IPS DF 4.7 (cell line): ENCODE measurements around the gene ASZ1.
"Not testable (repeated sequence)": the region's sequence is repeated elsewhere in the genome, so short reads cannot be mapped to it uniquely, and the experiment has no call there.

ENCODE experiments used
- DNase-seq: peaks from one replicate; pipeline ENCODE4 v3.0.0-alpha.2; 2013; ENCODE audit warnings: low spot score; ENCODE audit errors: extremely low read depth

ASZ1 gene, protein sequence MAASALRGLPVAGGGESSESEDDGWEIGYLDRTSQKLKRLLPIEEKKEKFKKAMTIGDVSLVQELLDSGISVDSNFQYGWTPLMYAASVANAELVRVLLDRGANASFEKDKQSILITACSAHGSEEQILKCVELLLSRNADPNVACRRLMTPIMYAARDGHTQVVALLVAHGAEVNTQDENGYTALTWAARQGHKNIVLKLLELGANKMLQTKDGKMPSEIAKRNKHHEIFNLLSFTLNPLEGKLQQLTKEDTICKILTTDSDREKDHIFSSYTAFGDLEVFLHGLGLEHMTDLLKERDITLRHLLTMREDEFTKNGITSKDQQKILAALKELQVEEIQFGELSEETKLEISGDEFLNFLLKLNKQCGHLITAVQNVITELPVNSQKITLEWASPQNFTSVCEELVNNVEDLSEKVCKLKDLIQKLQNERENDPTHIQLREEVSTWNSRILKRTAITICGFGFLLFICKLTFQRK

DNA sequence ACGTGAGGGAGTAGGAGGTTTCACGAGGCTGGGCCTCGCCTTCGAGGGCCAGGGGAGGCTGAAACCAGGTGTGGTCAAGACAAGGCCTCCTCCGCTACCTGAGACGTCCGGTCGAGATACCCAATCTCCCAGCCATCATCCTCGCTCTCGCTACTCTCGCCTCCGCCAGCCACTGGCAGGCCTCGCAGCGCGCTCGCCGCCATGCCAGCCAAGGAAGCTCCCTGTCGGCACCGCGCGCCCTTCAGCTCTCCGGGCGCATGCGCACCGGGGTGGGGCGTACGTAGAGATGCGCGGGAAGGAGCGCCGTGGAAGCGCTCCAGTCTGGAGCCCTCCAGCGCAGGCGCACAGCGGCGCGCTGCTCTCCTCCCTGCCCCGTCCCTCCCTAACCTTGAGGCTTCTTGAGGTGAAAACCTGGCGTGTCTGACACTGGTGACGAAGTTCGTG, at the start of gene ASZ1:
Gene ASZ1 (minus strand): TSS at position 236 of the 444 bp plus-strand sequence. CDS start 33 bp downstream, at position 203.
- DNase-seq: no peak

DNA sequence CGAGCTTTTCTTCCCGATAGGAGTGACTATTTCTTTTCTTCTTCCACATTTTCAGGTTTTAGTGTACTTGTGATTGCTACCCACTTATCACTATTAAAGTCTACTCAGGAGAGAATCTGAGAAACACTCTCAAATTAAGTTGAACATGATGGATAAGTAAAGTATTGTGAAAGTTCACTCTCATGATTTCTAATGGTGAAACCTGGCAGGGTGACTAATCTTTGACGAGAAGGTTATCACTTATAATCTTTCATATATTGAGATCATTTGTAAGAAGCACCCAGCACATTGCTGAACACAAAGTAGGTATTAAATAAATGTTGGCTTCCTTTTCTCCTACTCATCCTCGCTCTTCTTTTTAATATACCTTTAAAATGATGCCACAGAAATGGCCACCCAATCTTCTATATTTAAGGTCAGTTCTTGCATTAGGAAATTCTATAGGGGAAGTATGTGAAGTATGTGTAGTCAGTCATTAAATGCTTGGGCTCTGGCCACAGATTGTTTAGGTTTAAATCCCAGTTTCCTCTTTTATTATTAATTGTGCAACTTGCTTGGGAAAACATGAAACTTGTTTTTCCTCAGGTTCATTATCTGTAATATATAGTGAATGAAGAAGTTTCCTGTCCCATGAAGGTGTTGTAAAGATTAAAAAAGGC, 49.4 kb upstream of the ASZ1 start:
- DNase-seq: no peak

DNA sequence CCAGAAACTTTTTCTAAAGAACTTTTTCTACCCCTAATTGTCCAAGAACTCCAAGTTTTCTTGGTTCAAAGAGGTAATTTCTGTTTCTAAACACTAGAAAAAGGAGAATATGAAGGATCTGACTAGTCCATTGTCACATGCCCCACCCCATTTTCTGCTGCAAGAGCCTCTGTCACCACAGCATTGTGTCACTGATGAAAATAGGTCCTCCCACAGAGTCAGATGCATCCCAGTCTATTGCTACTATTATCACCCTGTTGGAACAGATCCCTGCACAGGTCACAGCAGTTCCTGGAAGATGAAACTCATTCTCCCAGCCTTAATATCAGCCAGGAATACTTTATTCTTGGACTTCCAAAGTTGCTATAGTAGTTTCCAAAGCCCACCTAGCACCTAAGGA, 45.0 kb upstream of the ASZ1 start:
- no peak for DNase-seq

DNA sequence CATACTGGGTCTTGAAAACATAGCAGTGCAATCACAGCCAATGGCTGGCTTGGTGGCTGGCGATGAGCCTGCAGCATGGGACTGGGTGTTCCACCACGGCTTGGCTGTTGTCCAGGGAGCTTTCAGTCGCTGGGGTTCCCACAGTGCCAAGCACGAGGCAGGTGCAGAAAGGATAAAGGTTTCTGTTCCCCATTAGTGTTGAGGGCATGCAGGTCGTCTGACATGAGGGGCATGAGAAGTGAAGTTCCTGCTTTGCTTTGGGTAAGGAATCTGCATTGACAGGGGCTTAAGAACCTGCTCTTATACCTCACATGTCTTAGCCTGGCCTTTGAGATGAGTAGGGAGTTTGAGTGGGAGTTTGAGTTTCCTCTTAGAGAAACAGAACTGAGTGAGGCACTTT, 43.5 kb upstream of the ASZ1 start:
- DNase-seq: no peak

DNA sequence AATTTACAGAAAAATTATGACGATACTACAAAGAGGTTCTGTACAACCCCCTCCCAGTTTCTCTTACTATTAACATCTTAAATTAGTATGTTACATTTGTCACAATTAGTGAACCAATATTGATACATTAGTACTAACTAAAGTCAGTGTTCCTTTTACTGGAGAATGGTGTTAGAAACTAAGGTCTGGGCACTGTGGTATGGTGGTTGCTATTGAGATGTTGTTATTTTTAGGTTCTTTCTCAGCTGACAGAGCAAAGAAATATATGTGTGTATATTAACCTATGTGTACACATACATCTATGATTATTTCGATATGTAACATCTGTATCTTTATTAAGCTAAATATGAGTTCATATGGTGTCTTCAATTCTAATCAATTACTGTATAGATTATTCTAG, 40.9 kb upstream of the ASZ1 start:
- no peak for DNase-seq

DNA sequence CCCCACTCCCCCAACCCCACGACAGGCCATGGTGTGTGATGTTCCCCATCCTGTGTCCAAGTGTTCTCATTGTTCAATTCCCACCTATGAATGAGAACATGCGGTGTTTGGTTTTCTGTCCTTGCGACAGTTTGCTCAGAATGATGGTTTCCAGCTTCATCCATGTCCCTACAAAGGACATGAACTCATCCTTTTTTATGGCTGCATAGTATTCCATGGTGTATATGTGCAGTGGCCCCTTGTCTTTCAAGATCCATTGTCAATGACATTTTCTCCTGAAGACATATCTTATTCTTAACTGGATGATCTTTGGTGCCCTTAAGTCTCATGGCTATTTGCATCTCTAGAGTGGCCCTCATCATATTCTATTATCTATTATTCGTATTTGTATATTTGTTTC, 33.5 kb upstream of the ASZ1 start:
- not testable (repeated sequence) for DNase-seq

DNA sequence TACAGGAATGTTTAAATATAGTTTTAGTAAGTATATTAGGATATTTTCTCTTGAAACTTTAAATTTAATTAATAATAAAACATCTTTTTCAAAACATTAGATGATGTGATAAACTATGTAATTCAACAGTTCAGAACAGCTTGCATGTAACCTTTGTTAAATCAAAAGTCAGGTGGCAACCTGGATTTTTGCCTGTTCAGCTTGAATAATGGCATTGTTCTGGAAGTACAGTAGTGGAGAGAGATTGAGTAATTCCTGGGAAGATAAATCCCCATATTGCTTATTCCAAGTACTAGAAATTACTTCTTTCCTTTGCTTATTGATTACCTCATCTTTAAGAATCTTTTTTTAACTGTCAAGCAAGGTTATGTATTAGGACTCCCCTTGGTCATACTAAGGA, 32.4 kb upstream of the ASZ1 start:
- no peak for DNase-seq

DNA sequence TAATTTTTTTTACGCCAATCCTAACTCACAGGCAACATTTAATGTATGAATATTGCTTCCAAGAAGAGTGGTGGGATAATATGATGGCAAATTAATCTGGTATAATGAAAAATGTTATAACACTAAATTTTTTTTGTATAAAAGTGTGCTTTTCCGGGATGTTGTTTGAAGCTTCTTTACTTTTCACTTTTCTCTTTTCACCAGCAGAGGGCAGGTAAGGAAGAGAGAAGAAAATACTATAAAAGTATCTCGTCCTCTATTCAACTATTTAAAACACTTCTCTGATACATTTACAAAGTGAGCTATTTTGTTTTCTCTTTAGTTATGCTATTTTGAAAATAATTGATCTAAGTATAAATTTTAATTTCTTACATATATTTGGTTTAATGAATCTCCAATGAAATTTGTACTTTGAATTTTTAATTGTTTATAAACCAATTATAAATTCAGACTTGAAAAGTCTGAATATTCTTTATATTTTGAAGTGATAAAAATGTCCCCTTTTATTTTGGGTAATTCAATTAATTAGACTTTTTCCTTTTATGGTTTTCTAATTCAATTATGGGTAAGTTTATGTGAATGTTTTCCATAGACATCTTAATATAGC, 31.8 kb upstream of the ASZ1 start:
- no peak for DNase-seq

DNA sequence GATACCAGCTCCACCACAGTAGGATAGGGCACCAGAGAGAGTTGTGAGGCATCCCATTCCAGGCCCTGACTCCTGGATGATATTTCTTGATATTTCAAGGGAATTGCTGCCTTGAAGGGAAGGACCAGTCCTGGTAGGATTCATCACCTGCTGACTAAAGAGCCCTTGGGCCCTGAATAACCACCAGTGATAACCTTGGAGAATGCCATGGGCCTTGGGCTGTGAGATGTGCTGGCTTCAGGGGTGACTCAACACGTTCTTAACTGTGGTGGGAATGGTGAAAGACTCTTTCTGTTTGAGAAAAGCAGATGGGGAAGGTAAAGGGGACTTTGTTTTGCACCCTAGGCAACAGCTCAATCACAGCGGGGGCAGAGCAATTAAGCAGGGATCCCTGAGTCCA, 21.4 kb upstream of the ASZ1 start:
- DNase-seq: no peak

DNA sequence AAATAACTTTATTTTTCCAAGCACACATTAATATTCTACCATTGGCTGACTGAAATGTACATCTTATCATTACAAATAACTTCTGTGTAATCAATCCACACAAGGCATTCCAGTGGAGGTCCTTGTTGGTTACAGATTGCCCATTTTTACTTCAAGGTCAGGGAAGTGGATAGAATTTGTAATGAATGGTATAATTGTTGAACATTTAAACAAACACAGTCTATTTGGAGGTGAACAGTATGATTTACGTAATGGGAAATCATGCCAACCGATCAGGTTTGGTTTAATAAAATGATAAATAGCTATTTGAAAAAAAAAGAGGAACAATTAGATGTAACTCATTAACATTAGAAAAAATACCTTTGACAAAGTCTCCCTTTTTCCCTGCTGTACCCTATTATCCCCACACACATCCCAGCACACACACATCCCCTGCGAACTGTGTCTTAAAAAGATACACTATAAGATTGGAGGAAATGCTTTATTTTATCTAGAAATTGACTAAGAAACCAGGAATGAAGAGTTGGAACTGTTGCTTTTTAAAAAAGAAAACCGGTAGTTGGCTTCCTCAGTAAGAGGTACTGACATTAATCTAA, 19.0 kb upstream of the ASZ1 start:
- no peak for DNase-seq

DNA sequence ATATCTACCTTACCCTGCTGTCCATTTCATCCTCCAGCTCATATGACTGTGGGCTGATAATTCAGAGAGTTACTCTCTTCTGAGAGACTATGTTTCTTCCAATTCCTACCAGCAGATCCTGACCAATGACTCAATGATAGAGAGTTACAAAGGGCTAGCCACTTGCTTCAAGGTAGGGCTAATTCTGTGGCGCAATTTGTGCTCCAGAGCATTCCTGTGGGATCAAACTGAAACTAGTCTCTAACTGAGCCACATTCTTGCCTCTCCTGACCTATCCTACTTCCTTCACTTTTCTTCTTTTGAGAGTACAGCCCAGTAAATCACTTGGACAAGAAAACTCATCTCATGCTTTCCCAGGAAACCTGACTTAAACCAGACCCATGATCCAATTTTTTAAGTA, 17.9 kb upstream of the ASZ1 start:
- no peak for DNase-seq

DNA sequence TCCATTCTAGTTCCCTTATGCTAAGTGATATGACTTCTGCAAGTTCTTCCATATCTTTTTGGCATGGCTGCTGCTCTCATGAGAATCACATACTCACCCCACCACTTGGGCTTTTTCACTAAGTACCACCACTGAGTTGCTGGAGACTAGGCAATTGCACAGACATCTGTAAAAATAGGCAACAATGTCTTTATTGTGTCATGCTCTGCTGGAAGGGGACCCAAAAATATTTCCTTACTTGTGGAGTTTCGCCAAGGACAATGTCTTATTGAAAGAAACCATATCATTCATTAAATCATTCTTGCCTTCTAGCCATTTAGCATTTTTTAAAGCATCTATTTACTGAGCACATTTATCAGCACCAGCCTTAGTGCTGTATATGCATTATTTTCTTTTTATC, 17.4 kb upstream of the ASZ1 start:
- DNase-seq: no peak

DNA sequence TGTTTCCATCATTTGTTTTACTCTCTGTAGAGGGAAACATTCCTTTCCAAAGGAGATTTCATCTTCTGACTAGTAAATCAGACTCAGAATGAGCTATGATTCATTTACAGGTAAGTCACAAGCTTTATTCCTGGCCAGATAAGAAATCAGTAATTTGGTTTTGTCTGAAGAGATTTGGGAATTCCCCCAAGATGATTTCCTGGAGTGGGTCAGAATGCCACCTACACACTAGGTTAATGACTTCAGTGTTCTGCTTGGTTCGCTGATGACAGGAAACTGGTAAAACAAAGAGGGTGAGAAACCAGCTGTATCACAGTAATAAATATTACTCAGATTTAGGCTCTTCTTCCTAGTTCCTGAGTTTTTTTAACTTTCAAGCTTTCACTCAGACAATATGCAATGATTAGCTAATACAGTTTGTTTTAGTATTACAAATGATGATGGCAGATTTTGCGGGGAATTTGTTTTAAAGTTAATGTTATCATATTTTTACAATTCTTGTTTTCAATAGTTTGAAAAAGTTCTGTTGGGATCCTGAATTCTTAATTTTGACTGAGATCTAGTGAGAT, 8.3 kb upstream of the ASZ1 start:
- no peak for DNase-seq

DNA sequence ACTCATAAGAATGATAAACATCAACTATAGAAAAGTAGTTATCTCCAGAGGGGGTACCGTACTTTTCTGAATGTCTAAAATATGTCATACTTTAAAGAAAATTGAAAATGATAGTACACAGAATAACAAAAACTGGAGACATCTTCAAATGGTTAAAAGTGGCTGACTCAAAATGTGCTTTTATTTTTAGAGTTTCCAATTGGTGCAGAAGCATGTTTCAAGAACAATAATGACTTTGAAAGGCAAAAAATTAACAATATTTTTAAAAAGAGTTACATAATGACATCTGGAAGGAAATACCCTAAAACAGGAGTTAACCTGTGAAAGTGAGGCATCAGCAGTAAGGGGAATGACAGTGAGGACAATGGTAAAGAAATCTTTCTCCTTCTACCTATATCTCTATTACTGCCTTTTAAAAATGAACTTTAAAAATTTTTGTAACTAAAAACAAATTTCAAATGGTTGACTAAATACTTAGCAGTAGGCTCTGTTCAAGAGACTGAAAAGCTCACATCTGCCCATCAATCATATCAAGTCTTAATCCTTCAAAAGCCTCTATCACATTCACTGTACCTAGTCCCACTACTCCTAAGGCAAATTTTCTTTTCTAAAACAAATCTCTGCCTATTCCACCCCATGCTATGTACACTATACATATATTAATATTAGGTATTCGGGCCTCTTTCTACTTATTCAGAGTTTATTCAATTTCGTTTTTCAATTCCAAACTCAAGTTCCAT, 3.0 kb downstream of the ASZ1 start:
- no peak for DNase-seq

DNA sequence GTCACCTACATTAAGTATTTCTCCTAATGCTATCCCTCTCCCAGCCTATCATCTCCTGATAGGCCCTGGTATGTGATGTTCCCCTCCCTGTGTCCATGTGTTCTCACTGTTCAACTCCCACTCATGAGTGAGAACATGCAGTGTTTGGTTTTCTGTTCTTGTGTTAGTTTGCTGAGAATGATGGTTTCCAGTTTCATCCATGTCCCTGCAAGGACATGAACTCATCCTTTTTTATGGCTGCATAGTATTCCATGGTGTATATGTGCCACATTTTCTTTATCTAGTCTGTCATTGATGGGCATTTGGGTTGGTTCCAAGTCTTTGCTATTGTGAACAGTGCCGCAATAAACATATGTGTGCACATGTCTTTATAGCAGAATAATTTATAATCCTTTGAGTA, 12.7 kb downstream of the ASZ1 start:
- DNase-seq: not testable (repeated sequence)

DNA sequence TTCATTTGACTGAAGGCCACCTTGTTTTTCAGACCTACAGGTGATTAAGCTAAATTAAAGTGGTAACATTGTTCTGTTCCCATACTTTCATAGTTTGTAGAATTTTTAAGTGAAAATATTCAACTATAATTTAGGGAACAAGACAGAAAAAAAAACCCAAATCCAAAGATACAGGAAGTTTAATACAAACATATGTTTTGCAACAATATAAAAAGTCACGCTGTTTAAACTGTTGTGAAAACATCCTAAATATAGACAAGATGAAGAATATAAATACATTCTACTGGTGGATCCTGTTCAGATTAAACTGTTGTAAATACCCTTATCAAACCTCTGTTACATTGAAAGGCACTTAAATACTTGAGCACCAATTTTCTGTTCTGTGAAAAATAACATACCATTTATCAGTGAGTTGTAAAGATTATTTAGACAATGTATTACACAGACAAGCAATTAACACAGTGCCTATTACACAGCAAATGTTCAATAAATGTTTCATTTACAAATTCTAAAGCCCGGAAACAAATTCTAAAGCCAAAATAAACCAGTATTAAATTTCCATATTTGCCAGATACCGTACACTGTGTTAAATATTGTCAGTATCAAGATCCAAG, 14.2 kb downstream of the ASZ1 start:
- no peak for DNase-seq

DNA sequence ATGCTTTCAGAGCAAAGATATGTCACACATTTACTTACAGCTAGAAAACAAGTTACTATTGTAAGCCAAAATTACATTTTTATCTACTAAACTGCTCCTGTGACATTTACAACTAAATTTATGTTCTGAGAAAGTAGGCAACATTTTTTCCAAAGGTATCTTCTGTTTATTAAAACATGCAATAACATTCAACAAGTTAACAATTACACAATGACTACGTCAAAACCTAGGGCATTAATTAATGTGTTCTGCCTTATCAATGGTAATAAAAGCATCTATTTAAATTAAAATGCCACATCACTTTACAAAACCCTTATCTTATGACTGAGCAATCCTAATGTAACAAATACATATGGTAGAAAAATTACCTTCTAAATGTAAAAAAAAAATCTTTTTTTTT, 14.9 kb downstream of the ASZ1 start:
- DNase-seq: no peak

DNA sequence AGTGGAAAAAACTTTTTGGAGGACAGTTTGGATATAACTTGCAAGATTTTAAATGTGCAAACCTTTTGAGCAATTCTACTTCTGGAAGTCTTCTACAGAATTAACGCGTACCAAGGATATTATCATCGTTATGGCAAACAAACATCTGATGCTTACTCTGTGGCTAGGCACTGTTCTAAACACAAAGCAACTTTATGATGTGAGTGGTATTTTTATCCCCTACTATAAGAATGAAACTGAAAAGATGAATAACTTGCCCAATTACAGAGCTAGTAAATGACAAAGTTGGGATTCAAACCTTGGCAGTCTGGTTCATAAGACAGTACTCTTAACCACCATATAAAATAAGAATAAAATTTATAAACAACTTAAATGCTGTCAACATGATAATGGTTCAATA, 15.8 kb downstream of the ASZ1 start:
- no peak for DNase-seq

DNA sequence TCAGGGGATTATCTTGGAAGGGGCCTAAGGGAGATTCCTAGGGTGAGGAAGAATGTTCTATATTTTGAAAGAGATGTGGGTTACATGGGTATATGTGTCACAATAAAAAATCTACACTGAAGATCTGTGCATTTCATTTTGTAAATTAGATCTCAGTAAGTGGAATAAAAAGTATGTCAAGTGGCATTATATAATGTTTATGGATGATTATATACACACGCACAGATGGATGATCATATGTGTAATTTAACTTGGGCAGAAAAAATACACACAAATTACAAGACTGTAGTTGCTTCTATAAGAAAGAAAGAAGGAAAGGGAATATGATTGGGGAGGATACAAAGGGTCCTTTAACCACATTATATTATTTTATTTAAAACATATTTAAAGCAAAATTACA, 18.5 kb downstream of the ASZ1 start:
- DNase-seq: no peak

DNA sequence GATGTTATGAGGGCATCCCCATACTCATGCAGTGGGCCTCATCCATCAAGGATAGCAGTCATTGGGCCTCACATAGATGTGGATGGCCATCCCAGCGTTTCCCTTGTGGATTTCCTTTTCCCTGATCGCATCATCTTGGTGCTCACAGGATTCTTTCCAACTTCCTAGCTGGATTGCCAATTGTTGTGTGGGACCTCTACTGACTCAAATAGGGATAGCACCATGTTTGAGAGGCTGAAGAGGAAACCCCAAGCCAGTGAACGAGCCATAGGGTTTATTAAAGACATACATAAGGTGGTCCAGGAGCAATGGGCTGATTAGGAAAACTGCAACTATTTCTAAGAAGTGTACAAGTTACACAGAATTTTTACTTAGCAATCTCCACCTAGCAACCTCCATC, 21.8 kb downstream of the ASZ1 start:
- DNase-seq: peak; percentile 11

DNA sequence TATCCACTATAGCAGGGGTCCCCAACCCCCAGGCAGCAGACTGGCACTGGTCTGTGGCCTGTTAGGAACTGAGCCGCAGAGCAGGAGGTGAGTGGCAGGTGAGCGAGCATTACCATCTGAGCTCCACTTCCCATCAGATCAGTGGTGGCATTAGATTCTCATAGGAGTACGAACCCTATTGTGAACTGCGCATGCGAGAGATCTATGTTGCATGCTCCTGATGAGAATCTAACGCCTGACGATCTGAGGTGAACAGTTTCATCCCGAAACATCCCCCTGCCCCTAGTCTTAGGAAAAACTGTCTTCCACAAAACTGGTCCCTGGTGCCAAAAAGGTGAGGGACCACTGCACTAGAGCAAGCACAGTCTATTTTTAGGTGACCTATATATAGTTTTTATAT, 23.6 kb downstream of the ASZ1 start:
- no peak for DNase-seq
